ENCODE results near the gene TSACC.

DNA sequence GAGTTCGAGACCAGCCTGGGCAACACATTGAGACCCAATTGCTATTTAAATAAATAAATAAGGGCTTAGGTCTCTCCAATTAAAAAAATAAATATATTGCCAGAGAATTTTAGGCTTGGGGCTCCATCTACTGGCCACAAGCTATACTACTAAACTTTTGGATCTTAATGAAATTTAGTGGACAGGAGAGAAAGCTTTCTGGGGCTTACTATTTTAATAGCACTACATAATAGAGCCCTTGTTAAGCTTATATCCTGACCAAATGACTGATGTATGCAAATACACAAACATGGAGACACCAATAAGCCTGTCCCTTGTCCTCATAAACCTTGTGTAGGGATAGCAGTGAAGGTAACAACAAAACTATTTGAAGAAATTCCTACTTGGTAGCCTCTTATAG is 18.7 kb upstream of the TSACC start:
- no peak for TF ChIP-seq SIN3A (IDR thresholded peaks at IDR 0.05; ENCODE audit: borderline replicate concordance, insufficient read depth, low read length)
- TF ChIP-seq REST (IDR thresholded peaks at IDR 0.05; ENCODE audit: insufficient read depth in 1 of 2, low read depth in 2 of 2, low read length in 2 of 2): no peak
- TF ChIP-seq POLR2AphosphoS5 (IDR thresholded peaks at IDR 0.05; ENCODE audit: low read depth, low read length): no peak
- TF ChIP-seq TAF1 (IDR thresholded peaks at IDR 0.05; ENCODE audit: borderline replicate concordance, insufficient read depth, low read length): no peak

Data from PFSK-1 (cell line).